ENCODE results near the gene TOMM7.
"Not testable (repeated sequence)": the region's sequence is repeated elsewhere in the genome, so short reads cannot be mapped to it uniquely, and the experiment has no call there.

Gene TOMM7

GRCh38 chr7:22784346-22784745 lies 38.3 kb downstream of the TOMM7 start:
- H3K36me3 ChIP-seq (replicated peaks) = no peaks in the 10 kb centered on the region
- peak; percentile 45 for DNase-seq
- no peak overlapping the region for H3K4me3 ChIP-seq (ENCODE audit: low read depth, low read length)
- no peak overlapping the region for H3K27ac ChIP-seq
- no peaks in the 10 kb centered on the region for H3K27me3 ChIP-seq (replicated peaks)
- in situ Hi-C loops (cut with HindIII; ENCODE audit: low pct_ligation_motif_present, low sequenced_read_pairs) = no loop called here
- TF ChIP-seq, protein P1, sequence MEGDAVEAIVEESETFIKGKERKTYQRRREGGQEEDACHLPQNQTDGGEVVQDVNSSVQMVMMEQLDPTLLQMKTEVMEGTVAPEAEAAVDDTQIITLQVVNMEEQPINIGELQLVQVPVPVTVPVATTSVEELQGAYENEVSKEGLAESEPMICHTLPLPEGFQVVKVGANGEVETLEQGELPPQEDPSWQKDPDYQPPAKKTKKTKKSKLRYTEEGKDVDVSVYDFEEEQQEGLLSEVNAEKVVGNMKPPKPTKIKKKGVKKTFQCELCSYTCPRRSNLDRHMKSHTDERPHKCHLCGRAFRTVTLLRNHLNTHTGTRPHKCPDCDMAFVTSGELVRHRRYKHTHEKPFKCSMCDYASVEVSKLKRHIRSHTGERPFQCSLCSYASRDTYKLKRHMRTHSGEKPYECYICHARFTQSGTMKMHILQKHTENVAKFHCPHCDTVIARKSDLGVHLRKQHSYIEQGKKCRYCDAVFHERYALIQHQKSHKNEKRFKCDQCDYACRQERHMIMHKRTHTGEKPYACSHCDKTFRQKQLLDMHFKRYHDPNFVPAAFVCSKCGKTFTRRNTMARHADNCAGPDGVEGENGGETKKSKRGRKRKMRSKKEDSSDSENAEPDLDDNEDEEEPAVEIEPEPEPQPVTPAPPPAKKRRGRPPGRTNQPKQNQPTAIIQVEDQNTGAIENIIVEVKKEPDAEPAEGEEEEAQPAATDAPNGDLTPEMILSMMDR (IDR thresholded peaks at IDR 0.05; ENCODE audit: low read depth, low read length, missing control alignments) = no peak

- H3K36me3 ChIP-seq (replicated peaks) = no peaks in the 10 kb centered on the region
- TF ChIP-seq, protein P1 (IDR thresholded peaks at IDR 0.05; ENCODE audit: low read depth, low read length, missing control alignments) = no peak
- in situ Hi-C loops (cut with HindIII; ENCODE audit: low pct_ligation_motif_present, low sequenced_read_pairs) = no loop called here
- no peak for DNase-seq
- H3K4me3 ChIP-seq (ENCODE audit: low read depth, low read length) = no peak overlapping the region
- H3K27me3 ChIP-seq (replicated peaks) = no peaks in the 10 kb centered on the region
- no peak overlapping the region for H3K27ac ChIP-seq
These were observed 39.2 kb downstream of the TOMM7 start for GRCh38 chr7:22783421-22783820.

- in situ Hi-C loops (cut with HindIII; ENCODE audit: low pct_ligation_motif_present, low sequenced_read_pairs) = no loop called here
- Histone ChIP-seq H3K36me3 (replicated peaks) (no peaks in the 10 kb centered on the region), H3K27ac (no peak overlapping the region), H3K27me3 (replicated peaks) (no peaks in the 10 kb centered on the region), H3K4me3 (ENCODE audit: low read depth, low read length) (no peak overlapping the region)
- TF ChIP-seq, protein P1 (IDR thresholded peaks at IDR 0.05; ENCODE audit: low read depth, low read length, missing control alignments) = peak; percentile 92
- peak; percentile 61 for DNase-seq
These were observed 39.9 kb downstream of the TOMM7 start for GRCh38 chr7:22782616-22783232.

DNA sequence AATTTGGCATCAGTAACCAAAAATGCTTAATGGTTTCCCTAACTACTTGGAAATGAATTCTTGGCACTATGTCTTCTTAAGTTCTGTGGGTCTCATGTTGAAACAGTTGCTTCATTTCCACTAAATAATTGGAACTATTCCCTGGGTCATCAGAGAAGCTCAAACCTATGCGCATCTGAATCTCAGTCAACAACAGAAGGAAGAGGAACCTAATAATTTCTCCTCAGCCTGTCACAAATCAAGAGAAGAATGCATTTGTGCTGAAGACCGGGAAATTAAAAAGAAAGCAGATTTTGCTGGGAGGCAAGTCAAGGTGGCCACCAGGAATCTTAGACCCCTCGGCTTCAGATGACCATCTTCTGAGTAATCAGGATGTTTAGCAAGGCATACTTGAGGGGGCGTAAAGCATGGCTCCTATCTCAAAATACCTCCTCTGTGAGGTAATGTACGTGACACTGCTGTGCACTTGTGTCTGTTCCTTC lies 41.4 kb downstream of the TOMM7 start:
- TF ChIP-seq, protein P1 (IDR thresholded peaks at IDR 0.05; ENCODE audit: low read depth, low read length, missing control alignments) = no peak
- Histone ChIP-seq H3K27me3 (replicated peaks) (no peaks in the 10 kb centered on the region), H3K27ac (peak overlapping the region; percentile 32), H3K36me3 (replicated peaks) (no peaks in the 10 kb centered on the region), H3K4me3 (ENCODE audit: low read depth, low read length) (no peak overlapping the region)
- in situ Hi-C loops (cut with HindIII; ENCODE audit: low pct_ligation_motif_present, low sequenced_read_pairs) = no loop called here
- peak; percentile 78 for DNase-seq

GRCh38 chr7:22779730-22780323 lies 42.8 kb downstream of the TOMM7 start:
- in situ Hi-C loops (cut with HindIII; ENCODE audit: low pct_ligation_motif_present, low sequenced_read_pairs) = not testable (repeated sequence)

GRCh38 chr7:22776964-22777363 lies 45.7 kb downstream of the TOMM7 start:
- Histone ChIP-seq H3K27ac (no peak overlapping the region), H3K36me3 (replicated peaks) (no peaks in the 10 kb centered on the region), H3K4me3 (ENCODE audit: low read depth, low read length) (no peak overlapping the region), H3K27me3 (replicated peaks) (no peaks in the 10 kb centered on the region)
- no peak for DNase-seq
- TF ChIP-seq, protein P1 (IDR thresholded peaks at IDR 0.05; ENCODE audit: low read depth, low read length, missing control alignments) = no peak
- in situ Hi-C loops (cut with HindIII; ENCODE audit: low pct_ligation_motif_present, low sequenced_read_pairs) = no loop called here

More at GRCh38 chr7:22779730-22780323, 42.8 kb downstream of the TOMM7 start:
- not testable (repeated sequence) for H3K36me3 ChIP-seq (replicated peaks); H3K27me3 ChIP-seq (replicated peaks); H3K27ac ChIP-seq; H3K4me3 ChIP-seq (ENCODE audit: low read depth, low read length); DNase-seq
